SJSA1 (cell line): ENCODE results near the gene TRIM25. TPM values are rescaled to one million over a fixed set of nuclear protein-coding genes. Genes with fewer than 3 reads are reported as not detected.

Experiments
- DNase-seq, 2 experiments: peaks; one replicate each; pipeline ENCODE4 v3.0.0-alpha.2; 2015 to 2020; ENCODE audit warnings: low spot score in 2 of 2, low read depth in 1 of 2
- H3K27ac ChIP-seq: fragments of 250-450 bp; sonication (Bioruptor Pico); 2 replicates; pipeline ENCODE4 v1.5.1; 2020; ENCODE audit warnings: mild to moderate bottlenecking, moderate library complexity
- H3K27me3 ChIP-seq: fragments of 250-450 bp; sonication (Bioruptor Pico); replicated peaks from 2 replicates; pipeline ENCODE4 v1.5.1; 2020; ENCODE audit warnings: mild to moderate bottlenecking, moderate library complexity
- H3K36me3 ChIP-seq: fragments of 250-450 bp; sonication (Bioruptor Pico); 2 replicates; pipeline ENCODE4 v1.5.1; 2020; ENCODE audit warnings: mild to moderate bottlenecking
- H3K4me1 ChIP-seq: fragments of 250-450 bp; sonication (Bioruptor Pico); replicated peaks from 2 replicates; pipeline ENCODE4 v1.6.1; 2021; ENCODE audit warnings: mild to moderate bottlenecking
- H3K4me3 ChIP-seq: fragments of 250-450 bp; sonication (Bioruptor Pico); 2 replicates; pipeline ENCODE4 v1.5.1; 2020; ENCODE audit warnings: mild to moderate bottlenecking
- H3K9me3 ChIP-seq: fragments of 250-450 bp; sonication (Bioruptor Pico); replicated peaks from 2 replicates; pipeline ENCODE4 v1.5.1; 2020; ENCODE audit warnings: mild to moderate bottlenecking
- total RNA-seq: library from RNA; depleted of rRNA; stranded (reverse); fragments of >200 nt; shearing (Covaris generic); gene quantifications from 2 replicates; pipeline ENCODE4 v1.2.3, GENCODE V29; 2014

Gene TRIM25
- total RNA-seq, 1 experiment from 2014 or later: 11.9 TPM

DNA sequence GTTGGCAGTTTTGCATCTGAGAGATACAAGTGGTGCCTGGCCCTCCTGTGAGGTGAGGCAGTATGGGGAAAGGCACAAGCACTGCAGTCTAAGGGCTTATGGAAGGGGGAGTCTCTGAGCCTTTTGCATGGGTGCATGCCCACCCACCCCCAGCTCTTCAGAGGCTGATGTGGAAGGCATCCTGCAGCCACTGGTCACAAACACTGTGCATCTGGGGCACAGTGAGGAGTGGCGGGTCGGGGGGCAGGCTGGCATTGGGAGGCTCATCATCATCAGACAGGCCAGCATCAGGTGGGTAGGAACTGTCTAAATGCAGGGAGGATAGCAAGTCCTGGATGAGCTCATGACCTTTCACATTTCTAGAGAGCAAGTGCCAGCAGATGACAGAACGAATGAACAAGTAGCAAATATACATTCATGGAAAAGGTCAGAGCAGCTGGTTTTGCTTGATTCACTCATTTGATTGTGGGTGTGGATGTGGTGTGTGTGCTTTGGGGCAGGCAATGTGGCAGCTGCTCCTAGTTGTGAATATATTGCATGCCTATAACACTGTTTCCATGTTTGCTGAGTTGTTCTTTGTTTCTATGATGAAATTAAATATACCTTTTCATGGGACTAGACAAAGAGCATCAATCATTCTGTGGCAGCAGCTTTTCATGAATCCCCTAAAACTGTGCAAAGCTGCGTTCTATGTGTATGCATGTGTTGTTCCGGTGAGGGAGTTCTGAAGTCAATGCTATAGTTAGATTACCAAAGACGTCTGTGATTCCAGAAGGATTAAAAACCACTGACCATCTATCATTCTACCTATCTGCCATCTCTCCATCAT lies 29.2 kb downstream of the TRIM25 start:
- no peaks in the 10 kb centered on the region for H3K4me1 ChIP-seq
- no peak overlapping the region for H3K4me3 ChIP-seq
- H3K36me3 ChIP-seq: peaks cover 15% of the 10 kb centered on the region
- peaks cover 4% of the 10 kb centered on the region; the same call in 1 of the 2 replicates for H3K9me3 ChIP-seq
- DNase-seq: no peak
- no peaks in the 10 kb centered on the region for H3K27me3 ChIP-seq
- H3K27ac ChIP-seq: no peak overlapping the region

GRCh38 chr17:56883616-56884015 lies 30.2 kb downstream of the TRIM25 start:
- Histone ChIP-seq H3K27ac (no peak overlapping the region), H3K9me3 (peaks cover 4% of the 10 kb centered on the region; the same call in 1 of the 2 replicates), H3K27me3 (no peaks in the 10 kb centered on the region), H3K36me3 (peaks cover 14% of the 10 kb centered on the region), H3K4me3 (no peak overlapping the region), H3K4me1 (no peaks in the 10 kb centered on the region)
- DNase-seq: no peak

- Histone ChIP-seq H3K9me3 (no peaks in the 10 kb centered on the region; the same call in 1 of the 2 replicates), H3K4me3 (no peak overlapping the region), H3K27ac (no peak overlapping the region), H3K4me1 (no peaks in the 10 kb centered on the region), H3K36me3 (peaks cover under 1% of the 10 kb centered on the region), H3K27me3 (no peaks in the 10 kb centered on the region)
- no peak for DNase-seq
These were observed 32.1 kb downstream of the TRIM25 start for GRCh38 chr17:56881685-56882295.

DNA sequence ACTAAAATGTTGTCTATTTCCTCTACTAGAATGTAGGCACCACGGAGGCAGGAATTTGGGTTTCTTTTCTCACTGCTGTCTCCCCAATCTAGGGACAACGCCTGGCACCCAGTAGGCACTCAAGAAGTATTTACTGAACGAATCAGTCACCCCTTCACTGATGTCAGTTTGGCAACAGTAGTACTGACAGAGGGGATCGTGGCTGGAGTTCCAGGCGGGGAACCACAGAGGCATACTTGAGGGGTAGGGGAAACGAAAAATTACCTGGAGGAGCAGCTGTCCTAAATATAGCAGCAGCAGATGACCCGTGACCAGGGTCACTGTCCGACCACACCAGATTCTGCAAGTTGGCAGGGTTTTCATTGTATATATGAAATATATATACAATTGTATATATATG lies 33.3 kb downstream of the TRIM25 start:
- Histone ChIP-seq H3K27me3 (no peaks in the 10 kb centered on the region), H3K4me3 (no peak overlapping the region), H3K36me3 (no peaks in the 10 kb centered on the region), H3K4me1 (no peaks in the 10 kb centered on the region), H3K9me3 (no peaks in the 10 kb centered on the region; the same call in 1 of the 2 replicates), H3K27ac (no peak overlapping the region)
- no peak for DNase-seq

- Histone ChIP-seq H3K4me1 (no peaks in the 10 kb centered on the region), H3K27ac (no peak overlapping the region)
These were observed 33.7 kb downstream of the TRIM25 start for GRCh38 chr17:56880133-56880532.

GRCh38 chr17:56879280-56879679 lies 34.6 kb downstream of the TRIM25 start:
- H3K9me3 ChIP-seq: peaks cover 3% of the 10 kb centered on the region; the same call in 1 of the 2 replicates
- no peaks in the 10 kb centered on the region for H3K4me1 ChIP-seq
- DNase-seq: no peak
- no peak overlapping the region for H3K27ac ChIP-seq
- no peak overlapping the region for H3K4me3 ChIP-seq
- H3K27me3 ChIP-seq: no peaks in the 10 kb centered on the region
- no peaks in the 10 kb centered on the region for H3K36me3 ChIP-seq

More at GRCh38 chr17:56880133-56880532, 33.7 kb downstream of the TRIM25 start:
- H3K4me3 ChIP-seq: no peak overlapping the region
- no peaks in the 10 kb centered on the region for H3K27me3 ChIP-seq
- no peak for DNase-seq
- H3K36me3 ChIP-seq: no peaks in the 10 kb centered on the region
- no peaks in the 10 kb centered on the region; the same call in 1 of the 2 replicates for H3K9me3 ChIP-seq

DNA sequence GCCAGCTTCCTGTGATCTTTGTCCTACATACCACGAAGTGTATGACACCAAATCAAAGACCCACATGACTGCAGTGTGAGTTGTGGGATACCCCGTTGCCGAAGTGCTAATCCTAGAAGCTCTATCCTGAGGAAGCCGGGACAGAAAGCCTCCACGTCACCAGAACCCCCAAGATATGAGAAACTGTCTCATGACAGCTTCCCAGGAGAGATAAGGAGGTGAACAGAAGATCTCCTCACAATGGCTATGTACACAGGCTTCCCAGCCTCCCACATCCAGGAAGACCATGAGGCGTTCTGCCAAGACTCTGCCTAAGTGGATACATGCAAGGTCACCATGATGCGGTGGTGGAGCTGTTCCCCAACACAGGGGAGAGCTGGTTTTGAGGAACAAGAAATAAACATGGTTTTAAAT lies 37.1 kb downstream of the TRIM25 start:
- Histone ChIP-seq H3K27ac (no peak overlapping the region), H3K27me3 (no peaks in the 10 kb centered on the region), H3K4me3 (no peak overlapping the region), H3K4me1 (no peaks in the 10 kb centered on the region), H3K36me3 (no peaks in the 10 kb centered on the region), H3K9me3 (peaks cover 3% of the 10 kb centered on the region; the same call in 1 of the 2 replicates)
- DNase-seq: no peak

- H3K27me3 ChIP-seq: no peaks in the 10 kb centered on the region
- 0 out of 2 replicates have a peak, but pooled peaks cover 7% of the 10 kb centered on the region for H3K9me3 ChIP-seq
- DNase-seq: no peak
- no peaks in the 10 kb centered on the region for H3K36me3 ChIP-seq
- H3K4me1 ChIP-seq: peaks cover 5% of the 10 kb centered on the region; the same call in 1 of the 2 replicates
- H3K27ac ChIP-seq: no peak overlapping the region
- H3K4me3 ChIP-seq: no peak overlapping the region
These were observed 43.7 kb downstream of the TRIM25 start for GRCh38 chr17:56870081-56870651.

GRCh38 chr17:56868716-56869115 lies 45.1 kb downstream of the TRIM25 start:
- peaks cover 5% of the 10 kb centered on the region; the same call in 1 of the 2 replicates for H3K4me1 ChIP-seq
- no peak overlapping the region for H3K4me3 ChIP-seq
- no peaks in the 10 kb centered on the region for H3K36me3 ChIP-seq
- H3K27ac ChIP-seq: no peak overlapping the region
- no peaks in the 10 kb centered on the region for H3K27me3 ChIP-seq
- DNase-seq: no peak
- 0 out of 2 replicates have a peak, but pooled peaks cover 4% of the 10 kb centered on the region for H3K9me3 ChIP-seq

GRCh38 chr17:56867948-56868376 lies 45.9 kb downstream of the TRIM25 start:
- Histone ChIP-seq H3K27me3 (no peaks in the 10 kb centered on the region), H3K27ac (no peak overlapping the region), H3K4me1 (peaks cover 5% of the 10 kb centered on the region; the same call in 1 of the 2 replicates), H3K4me3 (no peak overlapping the region), H3K9me3 (0 out of 2 replicates have a peak, but pooled peaks cover 4% of the 10 kb centered on the region), H3K36me3 (no peaks in the 10 kb centered on the region)
- peak in 1 of 2 experiments; percentile 24 for DNase-seq

DNA sequence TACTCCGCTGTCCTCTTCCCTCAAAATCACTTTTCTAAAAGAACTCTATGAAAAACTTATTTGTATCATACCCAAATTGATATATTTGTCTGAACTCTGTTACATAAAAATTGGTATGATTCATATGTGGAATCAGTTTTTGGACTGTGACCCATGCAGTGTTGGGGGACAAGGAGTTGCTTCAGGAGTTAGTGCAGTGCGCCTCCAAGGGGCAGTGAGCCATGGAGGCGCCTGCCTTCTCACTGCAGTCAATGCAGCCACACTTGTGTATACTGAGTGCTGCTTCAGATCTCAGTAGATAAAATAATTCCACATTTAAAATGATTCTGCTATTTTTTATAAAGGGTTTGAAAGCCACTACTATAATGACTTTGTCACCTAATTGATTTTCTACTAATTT lies 47.4 kb downstream of the TRIM25 start:
- no peaks in the 10 kb centered on the region for H3K36me3 ChIP-seq
- no peaks in the 10 kb centered on the region for H3K27me3 ChIP-seq
- DNase-seq: no peak
- H3K27ac ChIP-seq: no peak overlapping the region
- H3K4me3 ChIP-seq: no peak overlapping the region
- peaks cover 5% of the 10 kb centered on the region; the same call in 1 of the 2 replicates for H3K4me1 ChIP-seq
- 0 out of 2 replicates have a peak, but pooled peaks cover 4% of the 10 kb centered on the region for H3K9me3 ChIP-seq

DNA sequence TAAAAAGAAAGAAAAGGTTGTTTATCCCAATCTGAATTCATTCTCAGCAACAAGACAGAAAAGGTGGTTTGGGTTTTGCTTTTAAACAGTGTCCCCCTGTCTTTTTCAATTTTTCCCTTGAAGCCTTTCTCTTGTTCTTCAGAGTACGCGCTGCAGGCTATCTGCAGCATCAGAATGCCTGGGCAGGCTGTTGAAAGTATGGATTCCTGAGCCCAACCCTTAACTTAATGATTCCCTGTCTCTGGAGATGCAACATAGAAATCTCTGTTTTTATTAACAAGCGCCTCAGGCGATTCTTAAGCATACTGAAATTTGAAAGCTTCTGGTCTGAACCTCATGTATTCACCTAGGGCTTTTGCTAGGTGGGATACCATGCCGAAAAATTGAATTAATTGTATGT lies 47.8 kb downstream of the TRIM25 start:
- H3K27me3 ChIP-seq: no peaks in the 10 kb centered on the region
- no peaks in the 10 kb centered on the region for H3K36me3 ChIP-seq
- H3K4me3 ChIP-seq: no peak overlapping the region
- DNase-seq: no peak
- no peak overlapping the region for H3K27ac ChIP-seq
- peaks cover 5% of the 10 kb centered on the region; the same call in 1 of the 2 replicates for H3K4me1 ChIP-seq
- H3K9me3 ChIP-seq: 0 out of 2 replicates have a peak, but pooled peaks cover 4% of the 10 kb centered on the region

DNA sequence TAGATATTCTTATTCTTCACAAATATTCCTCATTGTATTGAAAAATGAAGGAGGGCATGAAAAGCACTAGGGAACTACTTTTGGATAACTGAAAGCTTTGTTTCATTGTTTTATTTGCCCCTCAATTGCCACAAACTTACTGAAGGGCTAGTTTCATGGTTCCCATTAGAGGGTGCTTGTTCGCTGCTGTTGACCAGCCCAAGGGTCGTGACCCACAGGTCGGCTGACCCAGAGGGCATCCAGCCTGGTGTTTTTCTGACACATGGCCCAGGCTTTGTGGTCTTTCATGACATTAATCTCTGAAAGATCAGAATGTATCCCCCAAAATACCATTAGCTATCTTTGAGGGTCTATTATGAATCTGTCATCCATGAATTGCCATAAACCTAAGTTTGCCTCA lies 49.9 kb downstream of the TRIM25 start:
- no peak for DNase-seq
- Histone ChIP-seq H3K4me3 (no peak overlapping the region), H3K27me3 (no peaks in the 10 kb centered on the region), H3K9me3 (no peaks in the 10 kb centered on the region), H3K36me3 (no peaks in the 10 kb centered on the region), H3K4me1 (peaks cover 5% of the 10 kb centered on the region; the same call in 1 of the 2 replicates), H3K27ac (no peak overlapping the region)
